Liver (tissue), 9 donors: ENCODE results near the gene CXCL1. TPM values are rescaled to one million over a fixed set of nuclear protein-coding genes. Genes with fewer than 3 reads are reported as not detected.

Experiments
- DNase-seq: peaks from one replicate; pipeline ENCODE4 v3.0.0-alpha.2; 2017; ENCODE audit warnings: low spot score
- H3K27ac ChIP-seq, 2 donors: one replicate each; pipeline ENCODE4 v1.7.0; 2013; ENCODE audit warnings: inconsistent platforms in 2 of 2, low read length in 2 of 2, control low read depth in 1 of 2, low read depth in 1 of 2, mild to moderate bottlenecking in 1 of 2
- H3K27me3 ChIP-seq, 4 donors: one replicate each; pipeline versions ENCODE4 v1.6.1 to v1.7.0; 2013; ENCODE audit warnings: low read length in 3 of 4, inconsistent platforms in 1 of 4, mild to moderate bottlenecking in 1 of 4, moderate library complexity in 1 of 4; ENCODE audit not compliant: control insufficient read depth in 4 of 4, insufficient read depth in 4 of 4
- H3K36me3 ChIP-seq, 4 donors: one replicate each; pipeline versions ENCODE4 v1.6.1 to v1.7.0; 2013; ENCODE audit warnings: low read length in 3 of 4, mild to moderate bottlenecking in 3 of 4, low read depth in 1 of 4, moderate library complexity in 1 of 4; ENCODE audit not compliant: control insufficient read depth in 4 of 4, insufficient read depth in 3 of 4
- H3K4me1 ChIP-seq, 4 donors: one replicate each; pipeline versions ENCODE4 v1.6.1 to v1.7.0; 2013; ENCODE audit warnings: low read length in 3 of 4, mild to moderate bottlenecking in 3 of 4, moderate library complexity in 1 of 4; ENCODE audit not compliant: control insufficient read depth in 4 of 4, insufficient read depth in 4 of 4
- H3K4me3 ChIP-seq, 3 donors: one replicate each; pipeline versions ENCODE4 v1.6.1 to v1.7.0; 2013; ENCODE audit warnings: low read length in 3 of 3, control low read depth in 1 of 3, low read depth in 1 of 3, mild to moderate bottlenecking in 1 of 3
- H3K9ac ChIP-seq, 2 donors: one replicate each; pipeline ENCODE4 v1.7.0; 2013; ENCODE audit warnings: low read length in 2 of 2, mild to moderate bottlenecking in 2 of 2, moderate library complexity in 2 of 2, control low read depth in 1 of 2, low read depth in 1 of 2
- H3K9me3 ChIP-seq, 4 donors: one replicate each; pipeline versions ENCODE4 v1.6.1 to v1.7.0; 2013; ENCODE audit warnings: low read length in 3 of 4; ENCODE audit not compliant: control insufficient read depth in 4 of 4
- FOXA1 ChIP-seq: IDR thresholded peaks from 2 replicates; pipeline ENCODE4 v1.6.1; 2016; ENCODE audit warnings: antibody characterized with exemption
- HNF4A ChIP-seq, 2 donors: conservative IDR thresholded peaks; 2 replicates each; pipeline ENCODE4 v1.6.1; 2016; ENCODE audit warnings: antibody characterized with exemption in 2 of 2, mild to moderate bottlenecking in 2 of 2
- JUND ChIP-seq, 2 donors: IDR thresholded peaks; 2 replicates each; pipeline ENCODE4 v1.6.1; 2016; ENCODE audit warnings: antibody characterized with exemption in 2 of 2
- NR2F2 ChIP-seq: IDR thresholded peaks from 2 replicates; pipeline ENCODE4 v1.6.1; 2016; ENCODE audit warnings: antibody characterized with exemption
- RAD21 ChIP-seq, 2 donors: IDR thresholded peaks; 2 replicates each; pipeline ENCODE4 v1.6.1; 2016; ENCODE audit warnings: antibody characterized with exemption in 2 of 2, mild to moderate bottlenecking in 2 of 2
- SP1 ChIP-seq: IDR thresholded peaks from 2 replicates; pipeline ENCODE4 v1.6.1; 2018; ENCODE audit warnings: antibody characterized with exemption, mild to moderate bottlenecking
- YY1 ChIP-seq: IDR thresholded peaks from 2 replicates; pipeline ENCODE4 v1.6.1; 2016; ENCODE audit warnings: antibody characterized with exemption, mild to moderate bottlenecking
- WGBS: extraction: QIAGEN DNeasy Blood & Tissue Kit; methylation state at CpG from one replicate; pipeline ENCODE4 v1.1.7; 2013; 5-methylcytosine and 5-hydroxymethylcytosine counted together
- polyA plus RNA-seq, 2 donors: library from polyadenylated mRNA; stranded (reverse) in 1 of 2; unstranded in 1 of 2; fragments of 200-250 nt in 1 of 2; fragments of >200 nt in 1 of 2; fragmentation: Nextera tagmentation in 1 of 2; extraction: Ambion mirVana in 1 of 2; gene quantifications; one replicate each; pipeline versions ENCODE4 v1.2.1 to v1.2.3, GENCODE V29; 2013 to 2015
- total RNA-seq, 2 donors: library from RNA; depleted of rRNA; stranded (reverse); fragments of >200 nt; gene quantifications; one replicate each; pipeline ENCODE4 v1.2.3, GENCODE V29; 2014
- TF ChIP-seq, protein P1 (sequence below): IDR thresholded peaks from 2 replicates; pipeline ENCODE4 v1.6.1; 2016; ENCODE audit warnings: antibody characterized with exemption, mild to moderate bottlenecking
- TF ChIP-seq, protein P2 (sequence below): IDR thresholded peaks from 2 replicates; pipeline ENCODE4 v1.6.1; 2016; ENCODE audit warnings: antibody characterized with exemption
- TF ChIP-seq, protein P3 (sequence below): IDR thresholded peaks from 2 replicates; pipeline ENCODE4 v1.6.1; 2016; ENCODE audit warnings: antibody characterized with exemption
- TF ChIP-seq, protein P4 (sequence below): fragments of 150-350 bp; IDR thresholded peaks from 2 replicates; pipeline ENCODE4 v1.5.1; 2017; ENCODE audit warnings: improper control_type of control experiment, low read depth, low read length; ENCODE audit not compliant: missing input control
- TF ChIP-seq, protein P5 (sequence below): IDR thresholded peaks from 2 replicates; pipeline ENCODE4 v1.6.1; 2016; ENCODE audit warnings: antibody characterized with exemption
- donor health status: healthy.
- donor health status: healthy.
- donor health status: healthy.
- donor health status: healthy.
- donor health status: healthy.

The CXCL1 gene
- total and polyA plus RNA-seq, 4 donors = 0.97 to 4.2 (median 2.8) TPM; not detected in 1

DNA sequence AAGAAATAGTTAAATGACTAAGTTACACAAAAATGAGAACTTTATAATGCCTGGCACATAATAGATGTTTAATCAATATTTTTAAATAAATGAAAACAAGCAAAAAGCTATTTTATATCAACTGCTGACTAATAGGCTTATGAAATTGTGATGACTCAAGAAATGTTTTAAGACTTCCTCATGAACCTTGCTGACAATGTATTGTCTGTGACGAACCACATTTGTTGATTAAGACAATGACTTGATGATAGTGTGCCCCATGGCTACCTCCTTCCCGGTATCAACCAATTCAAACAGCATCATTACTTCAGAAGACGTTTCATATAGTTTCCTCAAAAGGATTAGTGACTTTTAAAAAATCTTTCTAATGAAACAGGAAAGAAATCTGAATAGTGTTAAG is 24.8 kb upstream of the CXCL1 start:
- 48% methylated on average over 3 of the region's 3 CpGs for WGBS
- TF ChIP-seq FOXA1 = no peak
- TF ChIP-seq, protein P1, sequence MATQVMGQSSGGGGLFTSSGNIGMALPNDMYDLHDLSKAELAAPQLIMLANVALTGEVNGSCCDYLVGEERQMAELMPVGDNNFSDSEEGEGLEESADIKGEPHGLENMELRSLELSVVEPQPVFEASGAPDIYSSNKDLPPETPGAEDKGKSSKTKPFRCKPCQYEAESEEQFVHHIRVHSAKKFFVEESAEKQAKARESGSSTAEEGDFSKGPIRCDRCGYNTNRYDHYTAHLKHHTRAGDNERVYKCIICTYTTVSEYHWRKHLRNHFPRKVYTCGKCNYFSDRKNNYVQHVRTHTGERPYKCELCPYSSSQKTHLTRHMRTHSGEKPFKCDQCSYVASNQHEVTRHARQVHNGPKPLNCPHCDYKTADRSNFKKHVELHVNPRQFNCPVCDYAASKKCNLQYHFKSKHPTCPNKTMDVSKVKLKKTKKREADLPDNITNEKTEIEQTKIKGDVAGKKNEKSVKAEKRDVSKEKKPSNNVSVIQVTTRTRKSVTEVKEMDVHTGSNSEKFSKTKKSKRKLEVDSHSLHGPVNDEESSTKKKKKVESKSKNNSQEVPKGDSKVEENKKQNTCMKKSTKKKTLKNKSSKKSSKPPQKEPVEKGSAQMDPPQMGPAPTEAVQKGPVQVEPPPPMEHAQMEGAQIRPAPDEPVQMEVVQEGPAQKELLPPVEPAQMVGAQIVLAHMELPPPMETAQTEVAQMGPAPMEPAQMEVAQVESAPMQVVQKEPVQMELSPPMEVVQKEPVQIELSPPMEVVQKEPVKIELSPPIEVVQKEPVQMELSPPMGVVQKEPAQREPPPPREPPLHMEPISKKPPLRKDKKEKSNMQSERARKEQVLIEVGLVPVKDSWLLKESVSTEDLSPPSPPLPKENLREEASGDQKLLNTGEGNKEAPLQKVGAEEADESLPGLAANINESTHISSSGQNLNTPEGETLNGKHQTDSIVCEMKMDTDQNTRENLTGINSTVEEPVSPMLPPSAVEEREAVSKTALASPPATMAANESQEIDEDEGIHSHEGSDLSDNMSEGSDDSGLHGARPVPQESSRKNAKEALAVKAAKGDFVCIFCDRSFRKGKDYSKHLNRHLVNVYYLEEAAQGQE = no peak
- TF ChIP-seq, protein P2, sequence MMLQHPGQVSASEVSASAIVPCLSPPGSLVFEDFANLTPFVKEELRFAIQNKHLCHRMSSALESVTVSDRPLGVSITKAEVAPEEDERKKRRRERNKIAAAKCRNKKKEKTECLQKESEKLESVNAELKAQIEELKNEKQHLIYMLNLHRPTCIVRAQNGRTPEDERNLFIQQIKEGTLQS = no peak
- TF ChIP-seq, protein P3, sequence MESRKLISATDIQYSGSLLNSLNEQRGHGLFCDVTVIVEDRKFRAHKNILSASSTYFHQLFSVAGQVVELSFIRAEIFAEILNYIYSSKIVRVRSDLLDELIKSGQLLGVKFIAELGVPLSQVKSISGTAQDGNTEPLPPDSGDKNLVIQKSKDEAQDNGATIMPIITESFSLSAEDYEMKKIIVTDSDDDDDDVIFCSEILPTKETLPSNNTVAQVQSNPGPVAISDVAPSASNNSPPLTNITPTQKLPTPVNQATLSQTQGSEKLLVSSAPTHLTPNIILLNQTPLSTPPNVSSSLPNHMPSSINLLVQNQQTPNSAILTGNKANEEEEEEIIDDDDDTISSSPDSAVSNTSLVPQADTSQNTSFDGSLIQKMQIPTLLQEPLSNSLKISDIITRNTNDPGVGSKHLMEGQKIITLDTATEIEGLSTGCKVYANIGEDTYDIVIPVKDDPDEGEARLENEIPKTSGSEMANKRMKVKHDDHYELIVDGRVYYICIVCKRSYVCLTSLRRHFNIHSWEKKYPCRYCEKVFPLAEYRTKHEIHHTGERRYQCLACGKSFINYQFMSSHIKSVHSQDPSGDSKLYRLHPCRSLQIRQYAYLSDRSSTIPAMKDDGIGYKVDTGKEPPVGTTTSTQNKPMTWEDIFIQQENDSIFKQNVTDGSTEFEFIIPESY = no peak
- TF ChIP-seq, protein P4, sequence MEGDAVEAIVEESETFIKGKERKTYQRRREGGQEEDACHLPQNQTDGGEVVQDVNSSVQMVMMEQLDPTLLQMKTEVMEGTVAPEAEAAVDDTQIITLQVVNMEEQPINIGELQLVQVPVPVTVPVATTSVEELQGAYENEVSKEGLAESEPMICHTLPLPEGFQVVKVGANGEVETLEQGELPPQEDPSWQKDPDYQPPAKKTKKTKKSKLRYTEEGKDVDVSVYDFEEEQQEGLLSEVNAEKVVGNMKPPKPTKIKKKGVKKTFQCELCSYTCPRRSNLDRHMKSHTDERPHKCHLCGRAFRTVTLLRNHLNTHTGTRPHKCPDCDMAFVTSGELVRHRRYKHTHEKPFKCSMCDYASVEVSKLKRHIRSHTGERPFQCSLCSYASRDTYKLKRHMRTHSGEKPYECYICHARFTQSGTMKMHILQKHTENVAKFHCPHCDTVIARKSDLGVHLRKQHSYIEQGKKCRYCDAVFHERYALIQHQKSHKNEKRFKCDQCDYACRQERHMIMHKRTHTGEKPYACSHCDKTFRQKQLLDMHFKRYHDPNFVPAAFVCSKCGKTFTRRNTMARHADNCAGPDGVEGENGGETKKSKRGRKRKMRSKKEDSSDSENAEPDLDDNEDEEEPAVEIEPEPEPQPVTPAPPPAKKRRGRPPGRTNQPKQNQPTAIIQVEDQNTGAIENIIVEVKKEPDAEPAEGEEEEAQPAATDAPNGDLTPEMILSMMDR = no peak
- TF ChIP-seq RAD21 (IDR thresholded peaks at IDR 0.05) = no peak
- no peak for TF ChIP-seq NR2F2
- TF ChIP-seq YY1 = no peak
- TF ChIP-seq SP1 = no peak
- TF ChIP-seq, protein P5, sequence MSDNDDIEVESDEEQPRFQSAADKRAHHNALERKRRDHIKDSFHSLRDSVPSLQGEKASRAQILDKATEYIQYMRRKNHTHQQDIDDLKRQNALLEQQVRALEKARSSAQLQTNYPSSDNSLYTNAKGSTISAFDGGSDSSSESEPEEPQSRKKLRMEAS = no peak

DNA sequence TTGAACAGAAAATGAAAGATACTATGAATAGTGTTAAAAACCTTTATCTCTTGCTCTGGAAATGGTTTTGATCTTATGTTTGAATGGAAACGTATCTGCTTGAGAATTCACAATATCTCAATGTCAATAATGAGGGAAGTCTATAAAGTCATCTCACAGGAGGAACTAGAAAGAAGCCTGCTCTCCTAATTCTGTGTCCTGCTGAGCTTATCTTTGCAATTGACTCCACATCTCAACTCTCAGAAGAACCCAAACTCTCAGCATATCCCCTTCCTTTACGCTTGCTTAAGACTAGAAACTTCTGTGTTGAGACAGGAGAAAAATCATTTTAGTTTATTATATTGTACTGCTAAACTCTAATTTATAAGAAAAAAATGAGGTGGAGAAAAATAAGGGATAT is 24.4 kb upstream of the CXCL1 start:
- no peak overlapping the region for H3K4me3 ChIP-seq
- H3K4me1 ChIP-seq = peaks cover 0 to 15% (median 4%) of the 10 kb centered on the region in 4 donors
- H3K9ac ChIP-seq = no peak overlapping the region
- H3K9me3 ChIP-seq = no peaks in the 10 kb centered on the region
- 54% methylated on average over 2 of the region's 2 CpGs for WGBS
- no peaks in the 10 kb centered on the region for H3K27me3 ChIP-seq
- H3K36me3 ChIP-seq = no peaks in the 10 kb centered on the region
- no peak for DNase-seq
- TF ChIP-seq HNF4A (conservative IDR thresholded peaks at IDR 0.05) (no peak), JUND (IDR thresholded peaks at IDR 0.05) (no peak), FOXA1 (no peak), YY1 (no peak)
- TF ChIP-seq, protein P3 = no peak
- TF ChIP-seq, protein P1 = no peak
- no peak overlapping the region for H3K27ac ChIP-seq

More for the DNA sequence above, 24.8 kb upstream of the CXCL1 start:
- Histone ChIP-seq H3K4me3 (no peak overlapping the region), H3K27ac (no peak overlapping the region), H3K27me3 (no peaks in the 10 kb centered on the region), H3K4me1 (peaks cover 0 to 15% (median 3%) of the 10 kb centered on the region in 4 donors), H3K36me3 (no peaks in the 10 kb centered on the region), H3K9ac (no peak overlapping the region), H3K9me3 (no peaks in the 10 kb centered on the region)
- no peak for DNase-seq
